Thoracic aorta (tissue), 2 donors: ENCODE measurements around the gene CBLB. TPM values are rescaled to one million over a fixed set of nuclear protein-coding genes. Genes with fewer than 3 reads are reported as not detected.

Experiments
- ATAC-seq: fragments of 150-250 bp; one replicate; pipeline ENCODE4 v1.8.0; 2017; ENCODE audit warnings: low read depth; ENCODE audit not compliant: insufficient number of reproducible peaks, low FRiP score
- DNase-seq: peaks from one replicate; pipeline ENCODE4 v3.0.0-alpha.2; 2020; ENCODE audit warnings: low spot score
- H3K27ac ChIP-seq, 2 donors: fragments of 200-600 bp; sonication (generic); 1 replicate in 1 of 2; 2 replicates in 1 of 2; pipeline ENCODE4 v1.5.1; 2016; ENCODE audit warnings: mild to moderate bottlenecking in 2 of 2, moderate library complexity in 2 of 2
- H3K27me3 ChIP-seq: fragments of 200-600 bp; sonication (generic); replicated peaks from 2 replicates; pipeline ENCODE4 v1.6.0; 2016; ENCODE audit warnings: mild to moderate bottlenecking; ENCODE audit not compliant: insufficient read depth
- H3K36me3 ChIP-seq: fragments of 200-600 bp; sonication (generic); one replicate; pipeline ENCODE4 v1.5.1; 2016
- H3K4me1 ChIP-seq, 2 donors: fragments of 200-600 bp; sonication (generic); 1 replicate in 1 of 2; 2 replicates in 1 of 2; pipeline versions ENCODE4 v1.5.1 to v1.6.0; 2016; ENCODE audit warnings: low read depth in 2 of 2, mild to moderate bottlenecking in 1 of 2; ENCODE audit not compliant: control insufficient read depth in 1 of 2
- H3K4me3 ChIP-seq: fragments of 200-600 bp; sonication (generic); 2 replicates; pipeline ENCODE4 v1.5.1; 2016; ENCODE audit warnings: mild to moderate bottlenecking
- H3K9me3 ChIP-seq: fragments of 200-600 bp; sonication (generic); 2 replicates; pipeline ENCODE4 v1.5.1; 2016
- CTCF ChIP-seq: fragments of 200-600 bp; sonication (generic); IDR thresholded peaks from one replicate; pipeline ENCODE4 v1.5.1; 2019; ENCODE audit warnings: antibody characterized with exemption
- total RNA-seq, 2 donors: library from RNA; depleted of rRNA; stranded (reverse); fragments of >200 nt; gene quantifications; one replicate each; pipeline versions ENCODE4 v1.1.0 to v1.2.3, GENCODE V29; 2016

The CBLB gene
- total RNA-seq, 2 donors from 2014 or later: 51.0 to 145 TPM

- H3K27ac ChIP-seq: no peak overlapping the region
- H3K27me3 ChIP-seq: no peaks in the 10 kb centered on the region
- H3K4me3 ChIP-seq: no peak overlapping the region
- no peak for ATAC-seq
- no peak for DNase-seq
- no peaks in the 10 kb centered on the region for H3K36me3 ChIP-seq
- no peak for TF ChIP-seq CTCF
- H3K9me3 ChIP-seq: no peaks in the 10 kb centered on the region
- H3K4me1 ChIP-seq: no peaks in the 10 kb centered on the region
Measured at GRCh38 chr3:105618556-105618955, 250.3 kb downstream of the CBLB start.

- H3K4me1 ChIP-seq: no peaks in the 10 kb centered on the region
- no peak overlapping the region for H3K4me3 ChIP-seq
- DNase-seq (no peak), ATAC-seq (no peak)
- no peaks in the 10 kb centered on the region for H3K36me3 ChIP-seq
- no peaks in the 10 kb centered on the region for H3K27me3 ChIP-seq
- H3K9me3 ChIP-seq: no peaks in the 10 kb centered on the region
- TF ChIP-seq CTCF: no peak
- H3K27ac ChIP-seq: no peak overlapping the region
Measured at GRCh38 chr3:105616374-105617121, 252.3 kb downstream of the CBLB start.

- no peak for TF ChIP-seq CTCF
- Histone ChIP-seq H3K9me3 (no peaks in the 10 kb centered on the region), H3K4me1 (no peaks in the 10 kb centered on the region), H3K27ac (no peak overlapping the region), H3K4me3 (no peak overlapping the region), H3K36me3 (no peaks in the 10 kb centered on the region), H3K27me3 (no peaks in the 10 kb centered on the region)
- ATAC-seq (no peak), DNase-seq (no peak)
Measured at GRCh38 chr3:105615814-105616213, 253.0 kb downstream of the CBLB start.

- no peaks in the 10 kb centered on the region for H3K4me1 ChIP-seq
- H3K27ac ChIP-seq: no peak overlapping the region
- H3K9me3 ChIP-seq: no peaks in the 10 kb centered on the region
- DNase-seq (no peak), ATAC-seq (no peak)
- no peak for TF ChIP-seq CTCF
- H3K4me3 ChIP-seq: no peak overlapping the region
- no peaks in the 10 kb centered on the region for H3K27me3 ChIP-seq
- H3K36me3 ChIP-seq: no peaks in the 10 kb centered on the region
Measured at GRCh38 chr3:105614288-105615030, 254.4 kb downstream of the CBLB start.

GRCh38 chr3:105613120-105613519 lies 255.7 kb downstream of the CBLB start:
- TF ChIP-seq CTCF: no peak
- ATAC-seq (no peak), DNase-seq (no peak)

More at GRCh38 chr3:105613120-105613519, 255.7 kb downstream of the CBLB start:
- H3K4me1 ChIP-seq: no peaks in the 10 kb centered on the region
- H3K27ac ChIP-seq: no peak overlapping the region
- no peaks in the 10 kb centered on the region for H3K9me3 ChIP-seq
- no peaks in the 10 kb centered on the region for H3K27me3 ChIP-seq
- no peak overlapping the region for H3K4me3 ChIP-seq
- H3K36me3 ChIP-seq: no peaks in the 10 kb centered on the region
